DMS79 (cell line): Measurements from ENCODE around the gene ENAH.

ENCODE experiments used
- DNase-seq: peaks from one replicate; lab custom pipeline; 2025; lab: John Stamatoyannopoulos, UW

The ENAH gene

GRCh38 chr1:225453797-225454648 is 198.9 kb downstream of the ENAH start:
- no peak for DNase-seq

- DNase-seq, result no peak
These were observed 200.9 kb downstream of the ENAH start for GRCh38 chr1:225451840-225452515.

GRCh38 chr1:225451340-225451739 is 201.6 kb downstream of the ENAH start:
- no peak for DNase-seq

GRCh38 chr1:225450491-225451191 is 202.3 kb downstream of the ENAH start:
- no peak for DNase-seq

- no peak for DNase-seq
These were observed 203.1 kb downstream of the ENAH start for GRCh38 chr1:225449774-225450173.

- DNase-seq, result no peak
These were observed 203.7 kb downstream of the ENAH start for GRCh38 chr1:225449261-225449660.

GRCh38 chr1:225448146-225448805 is 204.6 kb downstream of the ENAH start:
- DNase-seq, result no peak

GRCh38 chr1:225447650-225448089 is 205.3 kb downstream of the ENAH start:
- DNase-seq, result no peak

GRCh38 chr1:225446981-225447615 is 205.8 kb downstream of the ENAH start:
- no peak for DNase-seq

GRCh38 chr1:225446595-225446960 is 206.3 kb downstream of the ENAH start:
- no peak for DNase-seq

GRCh38 chr1:225445639-225446594 is 207.0 kb downstream of the ENAH start:
- DNase-seq, result peak; percentile 53

GRCh38 chr1:225442123-225442505 is 210.8 kb downstream of the ENAH start:
- no peak for DNase-seq

- DNase-seq, result no peak
These were observed 211.4 kb downstream of the ENAH start for GRCh38 chr1:225441314-225442122.

- no peak for DNase-seq
These were observed 212.3 kb downstream of the ENAH start for GRCh38 chr1:225440380-225441221.

- DNase-seq, result no peak
These were observed 215.0 kb downstream of the ENAH start for GRCh38 chr1:225437710-225438437.
